Prostate gland (tissue), 1 donor: Measurements from ENCODE around the gene DPEP2.

Experiments
- POLR2A ChIP-seq: fragments of 450-650 bp; IDR thresholded peaks from one replicate; pipeline ENCODE4 v1.6.1; 2016; ENCODE audit warnings: antibody characterized with exemption, mild to moderate bottlenecking
- POLR2AphosphoS5 ChIP-seq: sonication (generic); formaldehyde crosslinking; IDR thresholded peaks from one replicate; pipeline ENCODE4 v1.6.1; 2017; ENCODE audit warnings: antibody characterized with exemption

DNA sequence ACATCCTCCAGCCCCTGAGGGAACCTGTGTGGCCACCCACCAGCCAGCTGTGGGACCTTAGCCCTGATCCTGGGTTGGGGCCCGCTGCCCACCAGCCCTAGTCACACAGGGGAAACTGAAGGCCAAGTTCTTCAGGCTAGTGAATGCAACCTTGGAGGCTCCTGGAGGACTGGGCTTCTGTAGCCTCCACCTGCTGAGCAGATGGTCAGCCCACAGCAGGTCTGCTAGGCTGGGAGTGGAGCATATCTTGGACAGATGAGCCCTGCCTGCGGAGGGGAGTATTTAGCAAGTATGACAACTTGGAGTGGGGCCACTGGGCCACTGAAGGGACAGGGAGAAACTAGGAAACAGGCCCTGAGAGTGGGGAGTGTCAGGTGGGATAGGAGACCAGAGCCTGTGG is 23.1 kb downstream of the DPEP2 start:
- TF ChIP-seq POLR2A (no peak), POLR2AphosphoS5 (no peak)
